ENCODE measurements around the gene MCEMP1. TPM values are rescaled to one million over a fixed set of nuclear protein-coding genes. Genes with fewer than 3 reads are reported as not detected.

The MCEMP1 gene, protein sequence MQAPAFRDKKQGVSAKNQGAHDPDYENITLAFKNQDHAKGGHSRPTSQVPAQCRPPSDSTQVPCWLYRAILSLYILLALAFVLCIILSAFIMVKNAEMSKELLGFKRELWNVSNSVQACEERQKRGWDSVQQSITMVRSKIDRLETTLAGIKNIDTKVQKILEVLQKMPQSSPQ
- total RNA-seq (2014; rRNA removed; shearing (Covaris generic)), result not detected in 2 replicates

DNA sequence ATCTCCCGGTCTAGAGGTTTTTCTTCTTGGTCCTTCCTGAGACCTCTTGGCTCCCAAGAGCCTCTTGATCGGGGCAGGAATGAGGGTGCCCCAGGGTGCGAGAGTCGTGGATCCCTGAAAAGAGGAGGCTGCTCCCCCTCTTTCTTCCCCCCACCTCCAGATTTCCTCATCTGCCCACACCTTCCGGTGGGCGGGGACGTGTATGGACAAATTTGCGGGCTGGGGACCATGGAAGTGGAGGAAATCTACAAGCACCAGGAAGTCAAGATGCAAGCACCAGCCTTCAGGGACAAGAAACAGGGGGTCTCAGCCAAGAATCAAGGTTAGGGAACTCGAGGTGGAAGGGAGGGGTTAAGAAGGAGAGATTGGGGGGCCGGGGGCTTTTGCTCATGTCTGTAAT lies at the start of gene MCEMP1:
MCEMP1 (plus strand) TSS at position 237 of the 400 bp plus-strand sequence; CDS start at position 268, 31 bp downstream.
- DNase-seq (ENCODE audit: low spot score), result no peak

DNA sequence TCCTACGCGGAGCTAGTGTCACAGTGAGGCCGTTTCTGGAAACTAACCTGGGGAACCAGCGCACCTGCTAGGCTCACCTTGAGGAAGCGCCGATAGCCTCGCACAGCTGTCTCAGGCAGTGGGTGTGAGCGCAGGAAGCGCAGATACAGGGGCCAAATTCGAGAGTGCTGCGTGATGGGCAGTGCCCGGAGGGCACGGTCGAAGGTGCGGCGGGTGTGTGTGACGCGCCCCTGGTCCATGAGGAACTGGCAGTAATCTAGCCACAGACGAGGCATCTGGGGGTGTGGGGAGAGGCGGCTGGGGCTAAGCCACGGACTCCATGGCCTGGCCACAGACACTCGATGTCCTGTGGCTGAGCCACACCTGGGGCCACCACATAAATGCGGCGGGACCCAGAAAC lies 49.7 kb upstream of the MCEMP1 start:
- no peak for DNase-seq (ENCODE audit: low spot score)

DNA sequence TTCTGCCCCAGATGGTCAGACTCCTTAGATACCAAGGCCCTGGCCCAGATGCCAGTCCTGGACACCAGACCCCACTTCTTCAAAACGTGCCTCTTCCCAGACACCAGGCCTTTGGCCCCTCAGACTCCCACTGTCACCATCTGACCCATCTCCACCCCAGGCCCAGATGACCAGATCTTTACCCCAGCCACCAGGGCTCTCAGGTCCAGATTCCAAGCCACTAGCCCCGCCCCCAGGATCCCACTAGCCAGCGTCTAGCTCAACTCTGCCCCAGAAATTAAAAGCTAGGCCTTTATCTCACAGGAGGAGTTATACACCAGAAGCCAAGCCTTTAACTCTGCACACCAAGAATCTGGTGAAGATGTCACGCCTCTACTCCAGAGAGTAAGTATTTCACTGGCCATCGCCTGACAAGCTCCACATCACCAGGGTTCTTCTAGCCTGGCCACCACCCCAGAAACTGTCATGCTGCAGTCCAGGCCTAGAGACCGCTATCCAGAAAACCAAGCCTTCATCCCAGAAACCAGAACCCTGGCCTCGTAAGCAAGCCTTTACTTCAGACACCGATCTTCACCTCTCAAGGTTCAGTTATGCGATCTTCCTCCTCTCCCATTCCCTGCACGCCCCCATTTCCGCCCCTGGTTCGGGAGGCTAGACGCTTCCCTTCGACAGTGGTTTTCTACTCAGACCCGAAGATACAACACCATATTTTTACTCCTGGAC lies 48.1 kb upstream of the MCEMP1 start:
- no peak for DNase-seq (ENCODE audit: low spot score)

DNA sequence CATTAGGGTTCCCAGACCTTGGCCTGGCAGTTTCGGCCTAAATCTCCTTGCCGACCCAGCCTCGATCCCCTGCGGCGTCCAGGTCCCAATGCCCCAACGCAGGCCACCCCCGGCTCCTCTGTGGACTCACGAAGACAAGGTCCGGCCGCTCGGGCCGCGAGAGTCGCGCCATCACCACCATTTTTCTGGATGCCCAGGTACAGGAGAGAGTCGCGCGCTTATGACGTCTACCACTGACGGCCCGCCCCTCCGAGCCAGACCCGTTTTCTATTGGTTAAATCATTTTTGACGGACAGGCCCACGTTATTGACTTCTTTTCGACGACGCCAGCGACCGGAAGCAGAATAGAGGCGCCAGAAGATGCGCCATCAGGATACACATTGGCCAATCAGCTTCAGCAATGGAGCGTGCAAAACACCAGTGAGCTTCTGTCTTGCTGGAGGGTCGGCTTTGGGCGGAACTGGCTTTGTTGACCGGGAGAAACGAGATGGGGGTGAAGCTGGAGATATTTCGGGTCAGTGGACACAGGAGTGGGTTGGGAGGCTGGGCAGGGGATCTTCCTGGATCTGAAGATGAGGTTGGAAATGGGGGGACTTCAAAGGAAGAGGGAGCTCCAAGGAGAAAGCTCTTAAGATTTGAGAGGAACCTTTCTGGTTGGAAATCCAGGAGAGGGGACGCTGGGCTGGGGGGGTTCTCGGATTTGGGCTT lies 47.4 kb upstream of the MCEMP1 start, which contains the start of the genes PET100 and XAB2:
PET100 (plus strand) TSS at position 447 of the 708 bp plus-strand sequence; CDS start at position 488, 41 bp downstream.
XAB2 (minus strand) TSS at position 199 of the 708 bp plus-strand sequence; CDS start at position 181, 18 bp downstream.
- DNase-seq (ENCODE audit: low spot score), result peak; percentile 99

DNA sequence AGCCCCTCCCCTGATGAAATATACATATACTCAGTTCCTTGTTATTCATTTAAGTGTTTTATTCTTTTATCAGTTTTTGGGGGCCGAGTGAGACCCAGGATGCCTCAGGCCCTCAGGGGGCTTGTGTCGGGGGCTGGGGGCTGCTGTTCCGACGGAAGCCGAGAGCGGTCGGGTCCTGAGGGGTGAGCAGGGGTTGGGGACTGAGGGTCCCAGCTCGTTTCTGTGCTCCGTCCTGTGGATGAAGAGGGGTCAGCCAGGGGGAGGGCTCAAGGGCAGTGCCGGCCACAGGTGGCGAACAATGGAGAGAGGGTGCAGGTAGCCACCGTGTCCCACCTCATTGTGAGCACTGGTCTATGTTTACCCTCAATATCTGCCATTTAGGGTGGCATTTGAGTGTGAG lies 45.3 kb upstream of the MCEMP1 start:
- no peak for DNase-seq (ENCODE audit: low spot score)

DNA sequence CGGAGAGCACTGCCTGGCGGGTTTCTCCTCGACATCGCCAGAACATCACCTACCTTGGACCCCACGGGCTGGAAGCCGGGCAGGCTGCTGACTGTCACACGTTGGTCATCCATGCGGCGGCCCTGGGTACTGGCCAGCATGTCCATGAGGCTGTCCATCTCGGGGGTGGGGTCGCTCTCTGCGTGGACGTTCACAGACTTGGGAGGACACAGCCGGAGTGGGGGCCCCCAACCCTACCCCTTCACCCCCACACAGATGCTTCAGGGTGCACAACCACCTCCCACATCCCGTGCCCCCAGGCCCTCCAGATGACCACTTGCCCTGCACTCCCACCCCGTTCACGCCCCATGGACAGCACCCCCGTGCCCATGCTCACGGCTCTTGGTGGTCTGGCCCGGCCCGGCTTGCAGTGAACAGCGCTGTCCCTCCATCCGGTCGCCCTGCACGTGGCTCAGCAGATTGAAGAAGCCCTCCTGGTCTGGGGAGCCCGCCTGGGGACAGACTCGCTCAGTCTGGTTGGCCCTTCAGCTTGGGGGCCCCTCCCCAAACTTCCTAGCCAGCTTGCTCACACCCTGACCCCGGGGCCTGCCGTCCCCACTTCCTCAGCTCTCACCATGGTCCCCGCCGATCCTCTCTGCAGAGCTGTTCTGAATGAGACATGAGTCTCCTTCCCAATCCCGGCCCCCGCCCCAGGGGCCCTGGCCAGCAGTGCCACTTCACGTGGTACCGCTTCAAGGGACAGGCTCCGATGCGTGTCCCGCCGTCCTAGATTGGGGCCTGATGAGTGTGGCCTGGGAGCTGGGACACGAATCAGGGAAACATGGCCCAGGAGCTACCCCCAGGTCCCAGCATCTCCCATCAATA lies 44.3 kb upstream of the MCEMP1 start:
- no peak for DNase-seq (ENCODE audit: low spot score)

DNA sequence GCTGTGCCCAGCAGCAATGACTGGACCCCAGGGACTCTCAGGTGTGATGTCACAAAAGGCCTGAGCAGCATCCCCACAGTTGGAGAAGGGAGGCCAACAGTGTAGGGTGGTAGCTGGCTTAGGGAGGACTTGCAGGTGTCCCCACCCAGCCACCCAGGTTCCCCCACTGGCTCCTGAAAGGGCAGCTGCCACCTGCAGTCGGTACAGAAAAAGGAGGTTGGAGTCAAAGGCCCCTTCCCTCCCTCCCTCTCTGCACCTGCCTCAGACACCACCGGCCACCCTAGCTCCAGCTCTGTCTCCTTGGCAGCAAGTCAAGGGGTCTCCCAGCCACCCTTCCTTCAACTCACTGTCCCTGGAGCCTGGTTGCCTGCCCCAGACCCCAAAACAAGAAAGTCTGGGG lies 43.2 kb upstream of the MCEMP1 start, which contains the start of gene PCP2:
PCP2 (minus strand) TSS at position 22 of the 400 bp plus-strand sequence. CDS start 262 bp downstream, outside the sequence.
- DNase-seq (ENCODE audit: low spot score), result no peak

DNA sequence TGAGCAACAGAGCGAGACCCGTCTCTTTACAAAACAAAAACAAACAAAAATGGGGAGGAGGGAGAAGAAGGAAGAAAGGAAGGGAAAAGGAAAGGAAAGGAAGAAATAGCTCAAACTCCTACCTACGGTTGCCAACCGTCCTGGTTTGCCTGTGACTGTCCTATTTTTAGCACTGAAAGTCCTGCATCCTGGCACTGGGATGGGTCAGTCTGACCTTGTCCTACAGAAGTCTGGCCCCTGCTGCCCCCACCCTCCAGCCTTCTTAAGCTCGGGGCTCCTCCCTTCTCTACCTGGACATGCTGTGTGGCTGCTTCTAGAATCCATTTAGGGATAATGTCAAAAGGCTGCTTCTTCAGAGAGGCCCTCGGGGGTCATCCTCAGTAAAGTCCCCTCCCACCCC lies 41.2 kb upstream of the MCEMP1 start:
- no peak for DNase-seq (ENCODE audit: low spot score)

DNA sequence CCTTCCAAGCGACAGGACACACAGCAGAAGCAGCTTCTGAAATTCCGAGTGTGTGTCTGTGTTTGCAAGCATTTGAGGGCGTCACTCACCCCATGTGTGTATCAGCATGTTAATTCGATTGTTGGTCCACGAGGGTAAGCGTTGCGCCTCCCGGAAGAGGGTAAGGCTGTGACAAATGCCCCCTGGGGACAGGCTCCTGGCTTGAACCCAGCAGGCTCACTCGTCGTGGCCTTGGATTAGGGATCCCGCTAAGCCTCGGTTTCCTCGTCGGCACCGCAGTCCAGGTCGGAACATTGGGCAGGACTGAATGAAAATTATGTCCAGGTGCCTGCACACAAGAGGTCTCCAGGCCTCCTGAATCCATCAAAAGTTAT lies 40.6 kb upstream of the MCEMP1 start:
- no peak for DNase-seq (ENCODE audit: low spot score)

DNA sequence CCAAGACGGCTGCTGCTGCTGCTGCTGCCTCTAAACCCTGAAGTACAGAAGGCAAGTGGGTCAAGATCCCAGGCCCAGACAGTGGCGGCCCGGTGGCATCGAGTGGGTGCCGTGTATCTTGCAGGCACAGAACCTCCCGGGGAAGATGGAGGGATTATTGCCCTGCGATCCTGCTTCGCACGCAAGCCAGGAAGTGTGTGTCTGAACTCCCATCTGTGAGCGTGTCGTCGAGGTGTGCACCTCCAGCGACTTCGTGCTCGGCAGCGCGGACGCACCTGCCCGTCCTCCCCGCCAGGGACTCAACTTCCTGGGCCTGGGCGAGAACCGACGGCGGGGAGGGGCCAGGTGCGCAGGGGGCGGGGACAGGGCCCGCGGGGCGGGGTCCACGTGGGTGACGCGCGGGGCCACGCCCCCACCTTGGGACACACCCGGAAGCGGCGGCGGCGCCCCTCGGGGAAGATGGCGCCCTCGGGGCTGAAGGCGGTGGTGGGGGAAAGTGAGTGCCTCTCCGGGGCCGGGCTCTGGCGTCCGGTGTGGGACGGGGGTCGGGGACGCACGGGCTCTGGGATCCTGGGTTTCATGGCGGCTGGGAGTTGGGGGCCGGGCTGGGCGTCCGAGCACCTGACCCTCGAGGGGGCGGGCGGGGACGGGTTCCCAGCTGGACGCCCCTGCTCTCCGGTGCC lies 40.1 kb upstream of the MCEMP1 start, which contains the start of gene STXBP2:
STXBP2 (plus strand) TSS at position 420 of the 683 bp plus-strand sequence; CDS start at position 460, 40 bp downstream.
- no peak for DNase-seq (ENCODE audit: low spot score)

DNA sequence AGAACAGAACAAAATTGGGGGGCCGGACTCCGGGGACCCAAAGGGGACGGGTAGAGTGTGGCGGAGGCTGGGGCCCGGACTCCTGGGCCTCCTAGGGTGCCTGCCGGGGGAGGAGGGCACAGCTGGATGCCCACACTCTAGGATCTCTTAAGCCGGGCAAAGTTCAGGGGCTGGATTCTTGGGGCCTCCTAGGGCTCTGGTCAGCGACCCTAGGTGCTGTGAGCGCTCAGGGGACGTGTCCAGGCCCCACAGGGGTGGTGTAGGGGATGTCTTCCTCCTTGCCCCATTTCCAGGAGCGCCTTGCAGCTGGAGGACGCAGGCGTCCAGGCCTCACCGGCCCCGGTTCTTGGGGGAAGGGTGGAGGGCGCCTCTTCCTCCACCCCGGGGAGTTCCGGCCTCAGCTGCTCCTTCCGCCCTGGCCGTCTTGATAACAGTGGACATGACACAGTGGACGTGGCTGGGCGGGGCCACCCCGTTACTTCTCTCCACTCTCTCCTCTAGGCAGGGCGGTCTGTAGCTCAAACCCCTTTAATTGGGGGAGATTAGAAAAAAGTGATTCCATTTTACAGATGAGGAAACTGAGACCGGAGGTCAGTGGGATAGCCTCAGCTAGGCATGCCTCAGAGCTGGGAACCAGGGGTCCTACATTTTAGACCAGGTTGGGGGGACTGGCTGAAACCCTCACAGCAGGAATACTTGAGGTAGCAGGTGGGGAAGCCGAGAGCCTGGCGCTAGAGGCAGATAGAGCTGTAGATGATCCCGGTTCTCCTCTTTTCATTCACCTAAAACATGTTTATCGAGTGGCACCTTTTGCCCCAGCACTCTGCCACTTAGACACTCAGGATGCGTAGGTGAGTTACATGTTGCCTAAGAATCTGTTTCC lies 39.3 kb upstream of the MCEMP1 start:
- DNase-seq (ENCODE audit: low spot score), result no peak

DNA sequence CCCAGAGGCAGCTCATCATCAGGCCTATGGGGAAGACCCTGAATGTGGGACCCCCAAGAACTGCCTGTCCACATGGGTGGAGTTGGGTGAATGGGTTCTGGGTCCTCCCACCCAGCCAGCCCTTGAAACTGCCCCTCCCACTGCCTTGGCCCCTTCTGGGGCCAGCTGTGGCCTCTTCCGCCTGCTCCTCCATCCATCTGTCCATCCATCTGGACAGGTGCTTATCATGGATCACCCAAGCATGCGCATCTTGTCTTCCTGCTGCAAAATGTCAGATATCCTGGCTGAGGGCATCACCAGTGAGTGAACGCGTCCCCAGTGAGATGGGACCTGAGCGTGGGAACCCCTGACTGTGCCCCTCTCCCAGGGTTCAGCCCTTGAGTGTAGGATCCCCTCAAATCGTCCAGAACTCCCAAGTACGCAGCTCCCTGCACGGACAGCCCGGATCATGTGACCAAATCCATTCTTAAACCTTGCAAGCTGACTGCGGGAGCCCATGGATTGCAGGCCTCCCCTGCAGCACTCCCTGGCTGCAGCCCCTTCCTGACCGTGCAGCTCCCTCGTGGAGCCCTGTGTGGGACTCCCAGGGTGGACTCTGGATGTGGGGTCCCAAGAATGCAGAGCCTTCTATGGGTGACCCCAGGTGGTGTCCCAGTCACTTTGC lies 38.0 kb upstream of the MCEMP1 start:
- no peak for DNase-seq (ENCODE audit: low spot score)

DNA sequence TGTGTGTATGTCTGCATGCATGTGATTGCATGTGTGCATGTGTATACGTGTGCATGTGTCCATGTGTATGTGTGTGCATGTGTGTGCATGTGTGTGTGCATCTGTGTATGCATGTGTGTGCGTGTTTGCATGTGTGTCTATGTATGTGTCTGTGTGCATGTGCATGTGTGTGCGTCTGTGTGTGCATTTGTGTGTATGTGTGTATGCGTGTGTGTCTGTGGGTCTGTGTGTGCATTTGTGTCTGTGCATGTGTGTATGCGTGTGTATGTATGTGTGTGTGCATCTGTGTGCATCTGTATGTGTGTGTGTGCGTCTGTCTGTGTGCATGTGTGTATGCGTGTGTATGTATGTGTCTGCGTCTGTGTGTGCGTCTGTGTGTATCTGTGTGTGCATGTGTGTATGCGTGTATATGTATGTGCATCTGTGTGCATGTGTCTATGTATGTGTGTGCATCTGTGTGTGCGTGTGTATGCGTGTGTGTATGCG lies 37.0 kb upstream of the MCEMP1 start:
- no peak for DNase-seq (ENCODE audit: low spot score)

DNA sequence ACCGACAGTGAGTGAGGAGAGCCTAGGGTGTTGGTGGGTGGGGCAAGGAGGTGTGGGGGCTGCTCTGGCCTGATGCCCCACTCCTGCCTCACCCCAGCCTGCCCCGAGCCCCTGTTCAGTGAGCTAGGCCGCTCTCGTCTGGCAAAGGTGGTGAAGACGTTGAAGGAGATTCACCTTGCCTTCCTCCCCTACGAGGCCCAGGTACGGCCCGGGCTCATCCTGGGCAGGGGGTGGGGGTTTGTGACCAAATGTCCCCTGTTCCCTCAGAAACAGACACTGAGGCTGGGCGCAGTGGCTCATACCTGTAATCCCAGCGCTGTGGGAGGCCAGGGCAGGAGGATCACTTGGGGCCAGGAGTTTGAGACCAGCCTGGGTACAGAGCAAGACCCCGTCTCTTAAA lies 36.1 kb upstream of the MCEMP1 start:
- no peak for DNase-seq (ENCODE audit: low spot score)

DNA sequence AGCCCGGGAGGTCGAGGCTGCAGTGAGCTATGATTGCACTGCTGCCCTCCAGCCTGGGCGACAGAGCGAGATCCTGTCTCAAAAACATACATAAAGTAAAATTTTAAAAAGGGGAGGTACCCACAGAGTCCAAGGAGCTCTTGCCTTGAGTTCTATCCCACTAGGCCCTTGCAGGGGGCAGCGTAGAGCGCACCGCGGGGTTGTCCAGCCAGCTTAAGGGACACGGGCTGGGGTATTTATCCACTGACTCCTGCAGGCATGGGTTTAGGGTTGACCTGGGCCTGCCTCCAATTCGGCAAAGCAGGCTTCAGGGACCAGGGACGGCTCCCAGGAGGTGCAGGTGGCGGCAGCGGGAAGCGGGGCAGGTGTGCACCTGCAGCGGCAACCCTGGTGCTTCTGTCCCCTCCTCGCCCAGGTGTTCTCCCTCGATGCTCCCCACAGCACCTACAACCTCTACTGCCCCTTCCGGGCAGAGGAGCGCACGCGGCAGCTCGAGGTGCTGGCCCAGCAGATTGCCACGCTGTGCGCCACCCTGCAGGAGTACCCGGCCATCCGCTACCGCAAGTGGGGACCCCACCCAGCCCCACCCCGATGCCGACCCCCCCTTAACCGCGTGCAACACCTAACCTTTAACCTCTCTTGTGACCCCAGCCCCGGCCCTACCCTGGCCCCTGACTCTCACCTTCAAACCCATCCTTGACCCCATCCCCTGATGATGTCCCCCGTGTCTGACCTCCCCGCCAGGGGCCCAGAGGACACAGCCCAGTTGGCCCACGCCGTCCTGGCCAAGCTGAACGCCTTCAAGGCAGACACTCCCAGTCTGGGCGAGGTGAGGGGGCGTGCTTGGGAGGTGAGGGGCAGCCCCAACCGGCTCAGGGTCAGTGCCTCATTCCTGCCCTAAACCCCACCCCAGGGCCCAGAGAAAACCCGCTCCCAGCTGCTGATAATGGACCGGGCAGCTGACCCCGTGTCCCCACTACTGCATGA lies 35.3 kb upstream of the MCEMP1 start:
- DNase-seq (ENCODE audit: low spot score), result no peak

DNA sequence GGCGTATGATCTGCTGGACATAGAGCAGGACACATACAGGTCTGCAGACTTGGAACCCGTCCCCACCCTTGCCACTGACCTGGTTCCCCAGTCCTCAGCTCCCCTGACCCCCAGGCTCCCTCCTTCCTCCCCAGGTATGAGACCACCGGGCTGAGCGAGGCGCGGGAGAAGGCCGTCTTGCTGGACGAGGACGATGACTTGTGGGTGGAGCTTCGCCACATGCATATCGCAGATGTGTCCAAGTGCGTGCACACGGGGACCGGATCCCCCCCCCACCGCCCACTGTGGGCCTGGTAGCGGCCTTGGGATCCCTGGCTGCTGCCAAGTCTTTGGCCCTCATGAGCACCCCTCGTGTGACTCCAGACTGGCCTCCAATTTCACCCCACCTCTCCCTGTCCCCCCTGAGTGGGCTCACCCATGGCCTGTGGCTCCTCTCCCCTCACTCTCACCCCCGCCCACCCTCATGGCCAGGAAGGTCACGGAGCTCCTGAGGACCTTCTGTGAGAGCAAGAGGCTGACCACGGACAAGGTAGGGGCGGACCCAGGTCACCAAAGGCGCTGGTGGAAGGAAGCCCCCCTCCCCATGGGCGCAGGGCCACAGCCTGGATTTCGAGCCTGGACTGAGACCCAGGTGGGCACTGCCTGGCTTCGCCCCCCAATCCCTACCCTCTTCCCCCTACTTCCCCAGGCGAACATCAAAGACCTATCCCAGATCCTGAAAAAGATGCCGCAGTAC lies 34.4 kb upstream of the MCEMP1 start:
- DNase-seq (ENCODE audit: low spot score), result no peak

DNA sequence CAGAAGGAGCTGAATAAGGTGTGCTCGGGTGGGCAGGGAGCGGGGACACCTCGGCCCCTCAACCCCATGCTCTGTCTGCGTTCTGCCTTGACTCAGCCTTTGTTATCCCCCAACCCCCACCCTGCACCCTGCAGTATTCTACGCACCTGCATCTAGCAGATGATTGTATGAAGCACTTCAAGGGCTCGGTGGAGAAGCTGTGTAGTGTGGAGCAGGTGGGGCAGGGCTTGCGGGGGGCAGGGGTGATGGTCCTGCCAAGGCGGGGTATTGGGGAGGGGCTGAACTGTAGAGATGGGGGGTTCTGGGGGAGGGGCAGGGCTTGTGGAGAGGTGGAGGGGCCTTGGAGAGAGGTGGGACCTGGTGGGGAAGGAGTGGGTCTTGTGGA lies 33.9 kb upstream of the MCEMP1 start:
- DNase-seq (ENCODE audit: low spot score), result no peak

All from H4 (cell line).